Measurements from ENCODE around the gene RNF168.
"Not testable (repeated sequence)": the region's sequence is repeated elsewhere in the genome, so short reads cannot be mapped to it uniquely, and the experiment has no call there.

The RNF168 gene, protein sequence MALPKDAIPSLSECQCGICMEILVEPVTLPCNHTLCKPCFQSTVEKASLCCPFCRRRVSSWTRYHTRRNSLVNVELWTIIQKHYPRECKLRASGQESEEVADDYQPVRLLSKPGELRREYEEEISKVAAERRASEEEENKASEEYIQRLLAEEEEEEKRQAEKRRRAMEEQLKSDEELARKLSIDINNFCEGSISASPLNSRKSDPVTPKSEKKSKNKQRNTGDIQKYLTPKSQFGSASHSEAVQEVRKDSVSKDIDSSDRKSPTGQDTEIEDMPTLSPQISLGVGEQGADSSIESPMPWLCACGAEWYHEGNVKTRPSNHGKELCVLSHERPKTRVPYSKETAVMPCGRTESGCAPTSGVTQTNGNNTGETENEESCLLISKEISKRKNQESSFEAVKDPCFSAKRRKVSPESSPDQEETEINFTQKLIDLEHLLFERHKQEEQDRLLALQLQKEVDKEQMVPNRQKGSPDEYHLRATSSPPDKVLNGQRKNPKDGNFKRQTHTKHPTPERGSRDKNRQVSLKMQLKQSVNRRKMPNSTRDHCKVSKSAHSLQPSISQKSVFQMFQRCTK

DNA sequence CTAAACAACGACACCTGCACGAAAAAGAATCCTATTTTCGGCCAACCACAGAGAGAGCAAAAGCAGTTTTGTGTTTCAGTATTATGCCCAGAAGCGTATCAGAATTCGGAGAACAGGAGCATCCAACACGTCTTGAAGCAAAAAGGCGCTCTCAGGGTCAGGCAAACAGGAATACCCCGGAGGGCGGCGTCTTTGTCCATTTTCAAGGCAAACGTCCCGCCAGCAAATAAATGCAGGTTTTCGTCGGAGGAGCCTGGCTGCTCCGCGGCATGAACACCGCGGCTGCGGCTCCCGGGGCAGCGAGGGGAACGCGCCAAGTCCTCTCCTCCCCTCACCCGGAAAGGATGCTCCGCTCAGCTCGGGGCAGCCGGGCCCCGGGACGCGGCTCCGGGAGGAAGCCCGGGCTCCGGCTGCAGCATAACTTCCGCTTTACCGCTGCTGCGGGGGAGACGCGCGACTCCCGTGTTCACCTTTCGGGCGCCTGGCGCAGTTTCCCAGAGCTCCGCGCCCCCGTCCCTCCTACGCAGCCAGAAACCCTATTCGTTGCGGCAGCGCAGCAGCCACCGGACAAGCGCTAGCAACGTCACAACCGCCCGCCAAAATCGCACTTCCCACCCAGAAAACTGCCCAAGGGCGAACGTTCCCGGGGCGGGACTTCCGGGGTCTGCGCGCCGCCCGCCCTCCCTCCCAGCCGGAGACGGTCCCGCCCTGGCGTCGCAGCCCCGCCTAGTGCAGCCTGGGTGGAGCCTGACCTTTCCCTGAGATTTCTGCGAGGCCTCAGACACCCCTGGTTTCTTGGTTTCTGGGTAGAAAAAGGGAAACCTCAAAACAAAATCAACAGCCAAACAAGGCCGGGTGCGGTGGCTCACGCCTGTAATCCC, at the start of gene RNF168:
TSS of gene RNF168 (minus strand) at position 573 of the 881 bp plus-strand sequence. CDS start 595 bp downstream, outside the sequence.
- no peak for TF ChIP-seq Cebpa-rat (IDR thresholded peaks at IDR 0.05)
- peaks cover 0 to 22% (median 16%) of the 10 kb centered on the region in 11 experiments; a peak in 13 of 22 replicates for H3K36me3 ChIP-seq

DNA sequence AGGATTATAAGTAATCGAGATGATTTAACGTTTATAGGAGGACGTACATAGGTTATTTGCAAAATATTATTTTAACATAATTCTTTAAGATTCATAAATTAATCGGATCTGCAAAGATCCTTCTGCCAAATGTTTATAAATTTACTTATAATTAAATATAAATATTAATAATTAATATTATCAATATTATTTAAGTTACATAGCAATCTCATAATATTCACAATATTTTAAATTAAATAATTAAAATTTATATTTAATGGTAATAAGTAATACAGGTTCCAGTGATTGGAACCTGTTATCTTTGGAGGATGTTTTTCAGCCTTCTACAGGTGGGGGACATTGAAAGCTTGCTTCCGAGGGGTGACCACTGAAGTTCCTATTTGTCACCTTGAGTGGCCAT, 48.7 kb upstream of the RNF168 start:
- Histone ChIP-seq H3K4me1 (peaks cover 16 to 35% (median 24%) of the 10 kb centered on the region in 10 experiments), H3K36me3 (peaks cover 0 to 38% (median 12%) of the 10 kb centered on the region in 11 experiments; a peak in 16 of 22 replicates), H3K9me3 (replicated peaks in 1 of 11) (peaks cover 37 to 61% (median 54%) of the 10 kb centered on the region in 11 experiments), H3K9ac (no peak overlapping the region), H3K27ac (no peak overlapping the region), H4K20me1 (no peaks in the 10 kb centered on the region), H3K27me3 (no peaks in the 10 kb centered on the region), H3K4me2 (no peak overlapping the region), H3K4me3 (no peak overlapping the region)
- TF ChIP-seq Cebpa-rat (IDR thresholded peaks at IDR 0.05), result no peak

More for the DNA sequence above, at the start of gene RNF168:
- H3K4me3 ChIP-seq, result peak within 1 kb of the TSS; percentile 59 to 97 (median 89)
- no peaks in the 10 kb centered on the region for H3K27me3 ChIP-seq
- H3K4me1 ChIP-seq, result peaks cover 15 to 24% (median 20%) of the 10 kb centered on the region in 10 experiments
- peaks cover 27 to 49% (median 41%) of the 10 kb centered on the region in 11 experiments; a peak in 21 of 22 replicates for H4K20me1 ChIP-seq
- H3K27ac ChIP-seq, result peak within 1 kb of the TSS; percentile 74 to 93 (median 89)
- peaks cover 20 to 46% (median 34%) of the 10 kb centered on the region in 11 experiments for H3K9me3 ChIP-seq (replicated peaks in 1 of 11)
- peak within 1 kb of the TSS; percentile 74 to 95 (median 90) for H3K9ac ChIP-seq
- peak within 1 kb of the TSS; percentile 80 to 98 (median 93) for H3K4me2 ChIP-seq

DNA sequence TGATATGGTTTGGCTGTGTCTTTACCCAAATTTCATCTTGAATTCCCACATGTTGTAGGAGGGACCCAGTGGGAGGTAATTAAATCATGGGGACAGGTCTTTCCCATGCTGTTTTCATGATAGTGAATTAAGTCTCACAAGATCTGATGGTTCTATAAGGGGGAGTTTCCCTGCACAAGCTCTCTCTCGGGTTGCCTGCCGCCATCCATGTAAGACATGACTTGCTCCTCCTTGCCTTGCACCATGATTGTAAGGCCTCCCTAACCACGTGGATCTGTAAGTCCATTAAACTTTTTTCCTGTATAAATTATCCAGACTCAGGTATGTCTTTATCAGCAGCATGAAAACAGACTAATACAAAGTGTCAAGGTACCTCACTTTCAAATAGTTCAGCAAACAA, 46.6 kb upstream of the RNF168 start:
- H3K4me2 ChIP-seq, H3K9ac ChIP-seq, H4K20me1 ChIP-seq, H3K27ac ChIP-seq, H3K27me3 ChIP-seq: not testable (repeated sequence)
- H3K4me1 ChIP-seq, result peaks cover 15 to 25% (median 19%) of the 10 kb centered on the region in 10 experiments
- peak overlapping the region in 1 of 10 experiments; percentile 5; a peak in 2 of 20 replicates for H3K4me3 ChIP-seq
- peaks cover 37 to 62% (median 54%) of the 10 kb centered on the region in 11 experiments for H3K9me3 ChIP-seq (replicated peaks in 1 of 11)
- peaks cover 0 to 38% (median 12%) of the 10 kb centered on the region in 11 experiments; a peak in 16 of 22 replicates for H3K36me3 ChIP-seq

DNA sequence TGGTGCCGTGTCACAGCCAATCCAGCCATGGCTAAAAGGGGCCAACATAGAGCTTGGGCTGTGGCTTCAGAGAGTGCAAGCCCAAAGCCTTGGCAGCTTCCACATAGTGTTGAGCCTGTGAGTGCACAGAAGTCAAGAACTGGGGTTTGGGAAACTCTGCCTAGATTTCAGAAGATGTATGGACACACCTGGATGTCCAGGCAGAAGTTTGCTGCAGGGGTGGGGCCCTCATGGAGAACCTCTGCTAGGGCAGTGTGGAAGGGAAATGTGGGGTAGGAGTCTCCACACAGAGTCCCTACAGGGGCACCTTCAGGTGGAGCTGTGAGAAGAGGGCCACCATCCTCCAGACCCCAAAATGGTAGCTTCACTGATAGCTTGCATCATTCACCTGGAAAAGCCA, 45.7 kb upstream of the RNF168 start:
- H3K36me3 ChIP-seq, result peaks cover 0 to 38% (median 12%) of the 10 kb centered on the region in 11 experiments; a peak in 16 of 22 replicates
- H3K4me2 ChIP-seq, H3K9ac ChIP-seq, H3K27ac ChIP-seq, H3K27me3 ChIP-seq, H4K20me1 ChIP-seq: not testable (repeated sequence)
- H3K4me1 ChIP-seq, result peaks cover 6 to 16% (median 10%) of the 10 kb centered on the region in 10 experiments
- peaks cover 37 to 62% (median 54%) of the 10 kb centered on the region in 11 experiments for H3K9me3 ChIP-seq (replicated peaks in 1 of 11)
- H3K4me3 ChIP-seq, result peak overlapping the region in 4 of 10 experiments; percentile 5 to 14 (median 10); a peak in 3 of 20 replicates

DNA sequence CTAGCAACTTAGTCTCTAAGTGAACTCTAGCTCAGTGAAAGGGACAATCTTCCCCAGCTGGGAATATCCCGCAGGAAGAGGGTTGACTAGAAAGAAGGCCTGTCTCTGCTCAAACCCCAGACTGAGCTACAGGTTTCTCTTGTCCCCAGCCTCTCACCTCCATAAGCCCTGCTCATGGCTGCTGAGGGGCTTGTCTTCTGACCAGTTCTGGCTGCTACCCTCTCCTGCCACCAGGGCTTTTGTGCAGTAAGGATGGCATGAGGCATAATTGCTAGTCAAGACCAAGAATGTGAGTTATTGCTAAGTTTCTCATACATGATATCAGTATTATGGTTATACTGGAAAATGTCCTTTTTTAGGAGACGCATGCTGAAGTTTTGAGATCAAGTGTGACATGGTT, 43.5 kb upstream of the RNF168 start:
- no peaks in the 10 kb centered on the region for H4K20me1 ChIP-seq
- H3K27me3 ChIP-seq, result no peaks in the 10 kb centered on the region
- H3K36me3 ChIP-seq, result peaks cover 0 to 25% (median 6%) of the 10 kb centered on the region in 11 experiments; a peak in 13 of 22 replicates
- no peak overlapping the region for H3K4me2 ChIP-seq
- no peak overlapping the region for H3K9ac ChIP-seq
- TF ChIP-seq Cebpa-rat (IDR thresholded peaks at IDR 0.05), result no peak
- H3K4me3 ChIP-seq, result no peak overlapping the region
- H3K27ac ChIP-seq, result no peak overlapping the region
- peaks cover 37 to 52% (median 45%) of the 10 kb centered on the region in 11 experiments for H3K9me3 ChIP-seq (replicated peaks in 1 of 11)
- H3K4me1 ChIP-seq, result no peaks in the 10 kb centered on the region

DNA sequence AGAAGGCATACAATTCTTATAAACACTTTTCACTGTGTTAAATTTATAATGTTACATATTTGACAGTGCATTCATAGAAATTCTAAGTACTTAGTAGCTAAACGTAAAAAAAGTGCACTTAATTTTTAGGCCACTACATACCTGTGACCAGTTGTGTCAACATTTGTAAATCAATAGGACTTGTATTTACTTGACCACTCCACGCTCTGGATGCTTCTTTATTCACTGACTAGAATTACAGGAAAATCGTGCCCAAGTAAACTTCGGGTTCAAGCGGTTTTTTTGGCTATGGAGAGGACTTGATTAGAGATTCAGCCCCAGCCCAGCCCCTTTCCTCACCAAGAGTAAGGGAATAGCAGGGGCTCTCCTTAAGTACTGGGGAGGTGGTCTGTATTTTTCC, 43.0 kb upstream of the RNF168 start:
- TF ChIP-seq Cebpa-rat (IDR thresholded peaks at IDR 0.05), result no peak

DNA sequence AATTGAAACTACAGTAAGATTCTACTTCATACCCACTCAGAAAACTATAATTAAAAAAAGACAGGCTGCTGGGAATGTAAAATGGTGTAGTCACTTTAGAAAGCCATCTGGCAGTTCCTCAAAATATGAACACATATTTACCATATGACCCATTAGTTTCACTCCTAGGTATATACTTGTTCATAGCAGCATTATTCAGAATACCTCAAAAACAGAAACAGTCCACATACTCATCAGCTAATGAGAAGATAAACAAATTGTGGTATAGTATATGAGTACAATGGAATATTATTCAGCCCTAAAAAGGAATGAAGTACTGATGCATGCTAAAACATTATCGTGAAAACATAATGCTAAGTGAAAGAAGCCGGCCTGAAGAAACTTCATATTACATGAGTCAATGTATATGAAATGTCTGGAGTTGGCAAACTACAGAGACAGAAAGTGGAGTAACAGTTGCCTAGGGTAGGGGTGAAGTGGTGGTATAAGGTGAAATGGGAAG, 41.0 kb upstream of the RNF168 start:
- Histone ChIP-seq H4K20me1 (no peaks in the 10 kb centered on the region), H3K9ac (no peak overlapping the region), H3K36me3 (peaks cover 0 to 6% (median 0%) of the 10 kb centered on the region in 11 experiments; a peak in 7 of 22 replicates), H3K27ac (no peak overlapping the region), H3K9me3 (replicated peaks in 1 of 11) (peaks cover 16 to 28% (median 21%) of the 10 kb centered on the region in 11 experiments), H3K4me1 (no peaks in the 10 kb centered on the region), H3K4me3 (no peak overlapping the region), H3K27me3 (no peaks in the 10 kb centered on the region), H3K4me2 (no peak overlapping the region)
- TF ChIP-seq Cebpa-rat (IDR thresholded peaks at IDR 0.05), result no peak

More for the DNA sequence above, 43.0 kb upstream of the RNF168 start:
- Histone ChIP-seq H3K4me3 (no peak overlapping the region), H3K27ac (no peak overlapping the region), H3K27me3 (no peaks in the 10 kb centered on the region), H3K9ac (no peak overlapping the region), H3K4me2 (no peak overlapping the region), H3K36me3 (peaks cover 0 to 25% (median 3%) of the 10 kb centered on the region in 11 experiments; a peak in 13 of 22 replicates), H4K20me1 (no peaks in the 10 kb centered on the region), H3K9me3 (replicated peaks in 1 of 11) (peaks cover 36 to 48% (median 41%) of the 10 kb centered on the region in 11 experiments), H3K4me1 (no peaks in the 10 kb centered on the region)

DNA sequence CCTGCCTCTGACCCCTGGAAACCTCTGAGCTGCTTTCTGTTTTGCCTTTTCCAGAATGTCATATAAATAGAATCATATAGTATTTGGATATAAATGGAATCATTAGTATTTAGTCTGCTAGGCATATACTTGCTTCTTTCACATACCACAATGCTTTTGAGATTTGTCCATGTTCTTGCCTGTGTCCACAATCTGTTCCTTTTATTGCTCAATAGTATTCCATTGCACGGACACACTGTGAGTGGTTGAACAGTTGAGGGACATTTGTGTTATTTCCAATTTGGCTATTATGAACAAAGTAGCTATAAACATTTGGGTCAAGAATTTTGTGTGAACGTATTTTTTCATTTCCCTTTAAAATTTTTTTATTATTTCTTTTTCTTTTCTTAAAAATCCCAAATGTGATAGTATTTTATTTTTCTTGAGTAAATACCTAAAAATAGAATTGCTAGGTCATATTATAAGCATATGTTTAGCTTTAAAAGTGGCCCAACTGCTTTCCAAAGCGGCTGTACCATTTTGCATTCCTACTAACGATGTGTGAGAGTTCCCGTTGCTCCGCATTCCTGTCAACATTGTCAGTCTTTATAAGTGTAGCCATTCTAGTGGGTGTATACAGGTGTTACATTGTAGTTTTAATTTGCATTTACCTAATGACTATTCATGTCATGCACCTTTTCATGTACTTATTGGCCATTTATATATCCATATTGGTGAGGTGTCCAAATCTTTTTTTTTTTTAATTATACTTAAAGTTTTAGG, 38.3 kb upstream of the RNF168 start:
- Histone ChIP-seq H3K27ac (no peak overlapping the region), H3K9ac (no peak overlapping the region), H3K27me3 (no peaks in the 10 kb centered on the region), H4K20me1 (no peaks in the 10 kb centered on the region), H3K4me1 (no peaks in the 10 kb centered on the region), H3K9me3 (replicated peaks in 1 of 11) (peaks cover 0 to 5% (median 0%) of the 10 kb centered on the region in 11 experiments; a peak in 1 of 22 replicates), H3K4me3 (no peak overlapping the region), H3K4me2 (no peak overlapping the region), H3K36me3 (no peaks in the 10 kb centered on the region)
- no peak; a peak in 1 of 22 replicates for TF ChIP-seq Cebpa-rat (IDR thresholded peaks at IDR 0.05)

All from BLaER1 treated with 17β-estradiol and CSF1 and Interleukin-3, amounts not matched to agents 10 nM and 100 nM (cell line).